NCI-H187 (cell line): Measurements from ENCODE around the gene OBP2A.
"Not testable (repeated sequence)": the region's sequence is repeated elsewhere in the genome, so short reads cannot be mapped to it uniquely, and the experiment has no call there.

ENCODE experiments used
- DNase-seq, 2 experiments: peaks; one replicate each; lab custom pipeline; 2025; lab: John Stamatoyannopoulos, UW

The OBP2A gene

GRCh38 chr9:135512241-135512603, 33.7 kb upstream of the OBP2A start:
- no peak for DNase-seq

GRCh38 chr9:135512904-135513303, 33.0 kb upstream of the OBP2A start:
- no peak for DNase-seq

- DNase-seq: no peak
Measured at GRCh38 chr9:135513351-135513846, 32.5 kb upstream of the OBP2A start.

GRCh38 chr9:135513906-135514305, 32.0 kb upstream of the OBP2A start:
- DNase-seq: not testable (repeated sequence)

- no peak for DNase-seq
Measured at GRCh38 chr9:135514342-135515082, 31.4 kb upstream of the OBP2A start.

- no peak for DNase-seq
Measured at GRCh38 chr9:135515083-135515951, 30.6 kb upstream of the OBP2A start.

GRCh38 chr9:135516132-135516860, 29.6 kb upstream of the OBP2A start:
- DNase-seq: no peak

GRCh38 chr9:135517407-135517822, 28.5 kb upstream of the OBP2A start:
- DNase-seq: no peak

- DNase-seq: no peak
Measured at GRCh38 chr9:135519179-135519971, 26.6 kb upstream of the OBP2A start.

GRCh38 chr9:135520916-135521607, 24.9 kb upstream of the OBP2A start, which contains the start of gene LCN1:
TSS of gene LCN1 (plus strand) at chr9:135521440. CDS start at chr9:135521498, 58 bp downstream.
- no peak for DNase-seq

- no peak for DNase-seq
Measured at GRCh38 chr9:135521608-135522095, 24.3 kb upstream of the OBP2A start.

GRCh38 chr9:135522137-135522877, 23.6 kb upstream of the OBP2A start:
- no peak for DNase-seq

- DNase-seq: no peak
Measured at GRCh38 chr9:135522931-135523330, 23.0 kb upstream of the OBP2A start.

- DNase-seq: no peak
Measured at GRCh38 chr9:135523521-135524129, 22.3 kb upstream of the OBP2A start.

- DNase-seq: no peak
Measured at GRCh38 chr9:135524130-135524861, 21.6 kb upstream of the OBP2A start.

GRCh38 chr9:135525241-135526088, 20.5 kb upstream of the OBP2A start:
- no peak for DNase-seq

- no peak for DNase-seq
Measured at GRCh38 chr9:135526089-135526729, 19.7 kb upstream of the OBP2A start.
